Measurements from ENCODE around the gene MFSD1. TPM values are rescaled to one million over a fixed set of nuclear protein-coding genes. Genes with fewer than 3 reads are reported as not detected.

MFSD1 gene
- total RNA-seq, 1 donor from 2014 or later: 16.0 TPM

DNA sequence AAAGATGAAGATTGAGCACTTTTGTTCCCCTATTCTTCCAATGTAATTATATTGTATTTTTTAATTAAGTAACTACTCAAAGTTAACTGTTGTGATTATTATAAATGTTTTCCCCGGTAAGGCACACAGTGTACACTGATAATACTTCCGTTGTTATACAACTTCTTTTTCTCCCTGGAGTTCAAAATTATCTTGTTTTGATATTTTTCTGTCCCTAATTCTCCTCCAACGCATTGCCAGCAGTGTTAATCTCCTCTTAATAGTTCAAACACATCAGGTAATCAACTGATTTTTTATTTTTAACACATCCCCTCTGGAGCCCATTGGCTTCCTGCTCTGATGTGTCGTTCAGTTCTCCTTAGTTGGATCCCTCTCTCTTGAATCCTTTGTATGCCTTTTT, 32.3 kb upstream of the MFSD1 start:
- Mint-ChIP-seq H3K27me3 (ENCODE audit: insufficient read depth, low read depth) (peaks cover 2% of the 10 kb centered on the region), H3K4me3 (no peak overlapping the region), H3K4me1 (peaks cover 9% of the 10 kb centered on the region), H3K9me3 (no peaks in the 10 kb centered on the region), H3K36me3 (no peaks in the 10 kb centered on the region), H3K27ac (no peak overlapping the region)
- Histone ChIP-seq H3K4me2 (no peak overlapping the region), H3K36me3 (no peaks in the 10 kb centered on the region), H4K20me1 (ENCODE audit: low read depth) (no peaks in the 10 kb centered on the region), H3F3A (ENCODE audit: low read depth) (no peaks in the 10 kb centered on the region), H3K9me3 (ENCODE audit: low read depth) (no peaks in the 10 kb centered on the region), H3K4me1 (peaks cover 11% of the 10 kb centered on the region), H3K27me3 (no peaks in the 10 kb centered on the region), H3K9ac (no peak overlapping the region), H3K4me3 (no peak overlapping the region), H3K79me2 (ENCODE audit: low read depth) (no peaks in the 10 kb centered on the region), H3K27ac (no peak overlapping the region), H2AFZ (replicated peaks) (no peak overlapping the region)
- DNase-seq (ENCODE audit: low spot score): no peak
- TF ChIP-seq EZH2 (IDR thresholded peaks at IDR 0.05) (no peak), EZH2phosphoT487 (IDR thresholded peaks at IDR 0.05) (no peak)
- TF ChIP-seq, protein P1, sequence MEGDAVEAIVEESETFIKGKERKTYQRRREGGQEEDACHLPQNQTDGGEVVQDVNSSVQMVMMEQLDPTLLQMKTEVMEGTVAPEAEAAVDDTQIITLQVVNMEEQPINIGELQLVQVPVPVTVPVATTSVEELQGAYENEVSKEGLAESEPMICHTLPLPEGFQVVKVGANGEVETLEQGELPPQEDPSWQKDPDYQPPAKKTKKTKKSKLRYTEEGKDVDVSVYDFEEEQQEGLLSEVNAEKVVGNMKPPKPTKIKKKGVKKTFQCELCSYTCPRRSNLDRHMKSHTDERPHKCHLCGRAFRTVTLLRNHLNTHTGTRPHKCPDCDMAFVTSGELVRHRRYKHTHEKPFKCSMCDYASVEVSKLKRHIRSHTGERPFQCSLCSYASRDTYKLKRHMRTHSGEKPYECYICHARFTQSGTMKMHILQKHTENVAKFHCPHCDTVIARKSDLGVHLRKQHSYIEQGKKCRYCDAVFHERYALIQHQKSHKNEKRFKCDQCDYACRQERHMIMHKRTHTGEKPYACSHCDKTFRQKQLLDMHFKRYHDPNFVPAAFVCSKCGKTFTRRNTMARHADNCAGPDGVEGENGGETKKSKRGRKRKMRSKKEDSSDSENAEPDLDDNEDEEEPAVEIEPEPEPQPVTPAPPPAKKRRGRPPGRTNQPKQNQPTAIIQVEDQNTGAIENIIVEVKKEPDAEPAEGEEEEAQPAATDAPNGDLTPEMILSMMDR (IDR thresholded peaks at IDR 0.05): no peak

- no peaks in the 10 kb centered on the region for H4K20me1 ChIP-seq (ENCODE audit: low read depth)
- no peak overlapping the region for H3K27ac Mint-ChIP-seq
These were observed 31.7 kb upstream of the MFSD1 start for GRCh38 chr3:158769952-158770740.

GRCh38 chr3:158770741-158771350, 31.0 kb upstream of the MFSD1 start:
- H3K4me3 Mint-ChIP-seq: no peak overlapping the region
- no peaks in the 10 kb centered on the region for H3K9me3 Mint-ChIP-seq
- Histone ChIP-seq H3K9me3 (ENCODE audit: low read depth) (no peaks in the 10 kb centered on the region), H3K27me3 (no peaks in the 10 kb centered on the region), H3K4me2 (no peak overlapping the region), H3K79me2 (ENCODE audit: low read depth) (no peaks in the 10 kb centered on the region), H3K27ac (no peak overlapping the region), H3K4me3 (no peak overlapping the region), H2AFZ (replicated peaks) (no peak overlapping the region), H3F3A (ENCODE audit: low read depth) (no peaks in the 10 kb centered on the region), H4K20me1 (ENCODE audit: low read depth) (no peaks in the 10 kb centered on the region), H3K9ac (no peak overlapping the region), H3K36me3 (no peaks in the 10 kb centered on the region), H3K4me1 (peaks cover 11% of the 10 kb centered on the region)
- TF ChIP-seq EZH2phosphoT487 (IDR thresholded peaks at IDR 0.05) (no peak), EZH2 (IDR thresholded peaks at IDR 0.05) (no peak)
- TF ChIP-seq, protein P1 (IDR thresholded peaks at IDR 0.05): no peak
- DNase-seq (ENCODE audit: low spot score): no peak
- H3K4me1 Mint-ChIP-seq: peaks cover 9% of the 10 kb centered on the region
- H3K27me3 Mint-ChIP-seq (ENCODE audit: insufficient read depth, low read depth): peaks cover 2% of the 10 kb centered on the region
- no peaks in the 10 kb centered on the region for H3K36me3 Mint-ChIP-seq
- H3K27ac Mint-ChIP-seq: no peak overlapping the region

More at GRCh38 chr3:158769952-158770740, 31.7 kb upstream of the MFSD1 start:
- H3K79me2 ChIP-seq (ENCODE audit: low read depth): no peaks in the 10 kb centered on the region
- no peak overlapping the region for H2AFZ ChIP-seq (replicated peaks)
- Mint-ChIP-seq H3K4me3 (no peak overlapping the region), H3K36me3 (no peaks in the 10 kb centered on the region), H3K9me3 (no peaks in the 10 kb centered on the region), H3K27me3 (ENCODE audit: insufficient read depth, low read depth) (peaks cover 2% of the 10 kb centered on the region), H3K4me1 (peaks cover 9% of the 10 kb centered on the region)
- no peaks in the 10 kb centered on the region for H3K9me3 ChIP-seq (ENCODE audit: low read depth)
- no peak overlapping the region for H3K4me2 ChIP-seq
- H3K27ac ChIP-seq: no peak overlapping the region
- TF ChIP-seq, protein P1 (IDR thresholded peaks at IDR 0.05): no peak
- TF ChIP-seq EZH2phosphoT487 (IDR thresholded peaks at IDR 0.05) (no peak), EZH2 (IDR thresholded peaks at IDR 0.05) (no peak)
- H3K4me3 ChIP-seq: no peak overlapping the region
- no peaks in the 10 kb centered on the region for H3K27me3 ChIP-seq
- no peak for DNase-seq (ENCODE audit: low spot score)
- H3K9ac ChIP-seq: no peak overlapping the region
- no peaks in the 10 kb centered on the region for H3K36me3 ChIP-seq
- no peaks in the 10 kb centered on the region for H3F3A ChIP-seq (ENCODE audit: low read depth)
- H3K4me1 ChIP-seq: peaks cover 11% of the 10 kb centered on the region
